ENCODE data around the gene BTD.

BTD gene, protein sequence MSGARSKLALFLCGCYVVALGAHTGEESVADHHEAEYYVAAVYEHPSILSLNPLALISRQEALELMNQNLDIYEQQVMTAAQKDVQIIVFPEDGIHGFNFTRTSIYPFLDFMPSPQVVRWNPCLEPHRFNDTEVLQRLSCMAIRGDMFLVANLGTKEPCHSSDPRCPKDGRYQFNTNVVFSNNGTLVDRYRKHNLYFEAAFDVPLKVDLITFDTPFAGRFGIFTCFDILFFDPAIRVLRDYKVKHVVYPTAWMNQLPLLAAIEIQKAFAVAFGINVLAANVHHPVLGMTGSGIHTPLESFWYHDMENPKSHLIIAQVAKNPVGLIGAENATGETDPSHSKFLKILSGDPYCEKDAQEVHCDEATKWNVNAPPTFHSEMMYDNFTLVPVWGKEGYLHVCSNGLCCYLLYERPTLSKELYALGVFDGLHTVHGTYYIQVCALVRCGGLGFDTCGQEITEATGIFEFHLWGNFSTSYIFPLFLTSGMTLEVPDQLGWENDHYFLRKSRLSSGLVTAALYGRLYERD

DNA sequence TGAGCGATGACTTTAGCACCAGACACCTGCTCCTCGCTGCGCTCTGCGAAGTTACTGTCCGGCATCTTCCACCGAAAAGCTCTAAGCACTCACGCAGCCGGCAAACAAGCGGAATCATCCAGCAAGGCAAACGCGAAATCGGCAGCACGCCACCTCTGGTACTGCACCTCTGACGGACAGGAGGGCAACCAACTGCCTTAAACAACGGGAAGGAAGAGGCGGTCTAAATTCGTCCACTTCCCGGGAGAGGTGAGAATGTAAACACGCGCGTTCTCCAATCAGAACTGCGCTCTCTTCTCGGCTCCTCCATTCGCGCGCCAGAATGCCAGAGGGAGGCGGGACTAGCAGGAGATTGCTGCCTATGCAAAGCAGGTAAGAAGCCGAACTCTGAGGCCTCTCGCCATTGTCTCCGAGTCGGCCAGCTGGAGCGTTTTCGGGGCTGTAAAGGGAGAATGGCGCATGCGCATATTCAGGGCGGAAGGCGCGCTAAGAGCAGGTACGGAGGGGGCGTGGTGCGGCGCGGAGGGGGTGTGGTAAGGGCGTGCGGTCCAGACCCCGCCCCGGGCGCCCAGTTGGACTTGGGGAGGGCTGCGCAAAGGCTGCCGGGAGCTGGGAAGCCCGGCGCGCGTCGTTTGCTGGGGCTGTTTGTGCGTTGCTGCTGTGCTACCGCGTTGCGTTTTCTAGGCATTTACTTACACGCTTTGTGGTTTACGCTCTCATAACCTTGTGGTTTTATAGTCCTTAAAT lies at the start of gene BTD, which contains the start of gene HACL1:
BTD (plus strand) TSS at position 347 of the 747 bp plus-strand sequence. CDS start 33,695 bp downstream, outside the sequence.
HACL1 (minus strand) TSS at position 171 of the 747 bp plus-strand sequence; CDS start at position 65, 106 bp downstream.
- no peak for TF ChIP-seq GATA3 (IDR thresholded peaks at IDR 0.05; ENCODE audit: low read depth, low read length)

DNA sequence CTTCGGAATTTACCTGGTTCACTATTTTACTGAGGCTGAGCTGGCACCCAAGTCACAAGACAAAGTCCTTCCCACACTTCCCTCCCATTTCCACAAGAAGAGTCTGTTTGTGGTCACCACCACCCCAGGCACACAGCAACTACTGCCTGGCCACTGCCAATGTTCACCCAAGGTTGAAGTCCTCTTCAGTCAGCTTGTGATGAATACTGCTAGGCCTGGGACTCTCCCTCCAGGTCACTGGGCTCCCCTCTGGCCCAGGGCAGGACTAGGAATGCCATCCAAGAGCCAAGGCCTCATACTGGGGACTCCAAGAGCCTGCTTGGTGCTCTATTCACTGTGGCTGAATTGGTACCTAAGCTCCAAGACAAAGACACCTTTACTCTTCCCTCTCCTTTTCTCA lies 49.6 kb upstream of the BTD start:
- TF ChIP-seq GATA2 (IDR thresholded peaks at IDR 0.05; ENCODE audit: low read depth, low read length), result no peak
- TF ChIP-seq GATA3 (IDR thresholded peaks at IDR 0.05; ENCODE audit: low read depth, low read length), result no peak

DNA sequence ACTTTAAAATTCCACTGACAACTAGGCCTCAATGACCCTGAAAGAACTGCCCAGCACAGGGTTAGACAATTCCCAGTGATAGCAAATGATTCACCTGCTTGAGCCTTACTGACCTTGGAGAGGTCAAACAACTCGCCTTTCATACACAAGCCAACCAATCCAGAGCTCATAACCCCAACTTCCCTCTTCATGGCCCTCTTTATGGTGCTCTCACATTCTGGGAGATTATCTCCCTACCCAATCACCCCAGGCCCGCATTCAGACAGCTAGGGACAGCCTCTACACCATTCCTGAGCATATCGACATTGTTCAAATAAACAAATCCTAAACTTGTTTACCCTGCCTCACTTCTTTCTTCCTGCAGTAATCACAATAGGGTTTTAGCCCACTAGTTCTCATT lies 47.8 kb upstream of the BTD start:
- TF ChIP-seq GATA2 (IDR thresholded peaks at IDR 0.05; ENCODE audit: low read depth, low read length) (no peak), GATA3 (IDR thresholded peaks at IDR 0.05; ENCODE audit: low read depth, low read length) (no peak)

DNA sequence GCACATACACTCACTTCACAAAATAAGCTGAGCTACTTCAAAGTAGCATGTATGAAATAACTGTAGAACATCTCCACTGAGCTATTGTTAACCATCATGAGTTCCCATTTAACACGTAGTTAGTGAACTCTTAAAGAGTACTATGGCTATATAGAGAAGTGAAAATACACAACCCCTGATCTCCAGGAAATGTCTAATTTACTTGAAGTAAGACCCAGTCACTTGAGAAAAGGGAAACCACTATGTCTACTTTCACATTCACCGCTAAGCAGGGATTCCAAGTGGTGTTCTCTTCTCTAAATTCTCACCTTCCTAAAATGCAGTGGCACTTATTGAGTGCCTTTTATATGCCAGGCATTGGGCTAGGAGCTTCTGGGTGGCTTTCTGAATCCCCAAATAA lies 45.0 kb upstream of the BTD start:
- no peak for TF ChIP-seq GATA2 (IDR thresholded peaks at IDR 0.05; ENCODE audit: low read depth, low read length)
- TF ChIP-seq GATA3 (IDR thresholded peaks at IDR 0.05; ENCODE audit: low read depth, low read length), result no peak

DNA sequence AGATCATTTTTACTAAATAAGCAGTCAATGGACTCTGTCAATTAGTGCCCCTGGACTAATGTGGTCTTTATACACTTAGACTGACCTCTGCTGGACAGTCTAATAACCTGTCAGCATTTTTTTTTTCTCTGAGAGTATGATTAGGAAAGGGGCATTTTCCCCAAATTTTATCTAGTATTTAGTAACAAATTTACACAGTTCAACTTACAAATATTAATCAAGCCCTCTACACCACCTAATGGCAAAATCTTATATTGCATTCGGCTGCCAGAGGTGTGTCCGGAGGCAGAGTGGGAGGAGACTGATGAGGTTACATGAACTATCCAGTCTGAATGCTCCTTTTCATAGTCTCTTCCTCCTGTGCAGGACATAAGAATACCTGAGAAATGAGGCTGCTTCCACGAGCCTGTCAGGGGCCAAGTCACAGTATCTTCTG lies 44.0 kb upstream of the BTD start:
- TF ChIP-seq GATA3 (IDR thresholded peaks at IDR 0.05; ENCODE audit: low read depth, low read length) (no peak), GATA2 (IDR thresholded peaks at IDR 0.05; ENCODE audit: low read depth, low read length) (no peak)

DNA sequence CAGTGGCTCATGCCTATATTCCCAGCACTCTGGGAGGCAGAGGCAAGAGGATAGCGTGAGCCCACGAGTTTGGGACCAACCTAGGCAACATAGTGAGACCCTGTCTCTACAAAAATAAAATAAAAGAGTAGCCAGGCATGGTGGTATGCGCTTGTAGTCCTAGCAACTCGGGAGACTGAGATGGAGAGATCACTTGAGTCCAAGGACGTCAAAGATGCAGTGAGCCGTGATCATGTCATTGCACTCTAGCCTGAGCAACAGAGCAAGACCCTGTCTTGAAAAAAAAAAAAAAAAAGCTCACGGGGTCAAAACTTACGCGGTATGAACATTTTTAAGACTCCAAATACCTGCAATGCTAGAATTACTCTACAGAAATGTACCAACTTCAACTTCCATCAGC lies 43.0 kb upstream of the BTD start:
- TF ChIP-seq GATA3 (IDR thresholded peaks at IDR 0.05; ENCODE audit: low read depth, low read length) (no peak), GATA2 (IDR thresholded peaks at IDR 0.05; ENCODE audit: low read depth, low read length) (no peak)

DNA sequence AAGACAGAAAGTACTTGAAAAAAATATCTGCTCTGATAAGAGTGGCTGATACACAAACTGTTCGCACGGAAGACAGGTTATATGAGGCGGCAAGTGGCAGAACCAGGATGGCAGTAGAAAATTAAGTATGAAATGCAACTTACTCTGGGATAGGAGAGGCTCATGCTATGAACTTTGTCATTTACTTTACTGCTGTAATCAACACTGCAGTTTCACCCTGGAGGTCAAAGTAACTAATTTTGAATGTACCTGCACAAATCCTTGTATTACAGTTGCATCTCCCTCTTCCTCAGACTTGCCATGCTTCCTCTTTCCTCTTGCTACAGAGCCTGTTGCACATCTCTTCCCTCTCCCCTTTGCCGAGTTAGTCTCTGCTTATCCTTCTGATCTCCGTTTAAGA lies 39.0 kb upstream of the BTD start:
- TF ChIP-seq GATA3 (IDR thresholded peaks at IDR 0.05; ENCODE audit: low read depth, low read length) (no peak), GATA2 (IDR thresholded peaks at IDR 0.05; ENCODE audit: low read depth, low read length) (no peak)

DNA sequence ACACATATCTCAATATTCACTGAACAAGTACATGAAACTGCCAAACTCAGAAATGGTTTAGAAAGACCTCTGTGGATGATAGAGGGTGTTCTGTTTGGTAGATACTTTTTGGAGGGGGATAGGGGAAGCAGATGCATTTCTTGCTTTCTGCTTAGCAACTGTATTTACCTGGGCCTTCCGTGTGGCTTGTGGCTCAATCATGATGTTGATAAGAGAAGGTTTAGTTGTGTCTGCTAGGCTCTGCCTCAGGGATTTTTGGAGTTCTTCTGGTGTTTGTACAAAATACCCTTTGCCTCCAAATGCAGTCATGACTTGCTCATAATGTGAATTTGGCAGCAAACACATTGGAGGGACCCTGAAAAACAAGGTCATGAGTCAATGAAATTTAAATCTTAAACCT lies 38.4 kb upstream of the BTD start:
- no peak for TF ChIP-seq GATA2 (IDR thresholded peaks at IDR 0.05; ENCODE audit: low read depth, low read length)
- TF ChIP-seq GATA3 (IDR thresholded peaks at IDR 0.05; ENCODE audit: low read depth, low read length), result no peak

DNA sequence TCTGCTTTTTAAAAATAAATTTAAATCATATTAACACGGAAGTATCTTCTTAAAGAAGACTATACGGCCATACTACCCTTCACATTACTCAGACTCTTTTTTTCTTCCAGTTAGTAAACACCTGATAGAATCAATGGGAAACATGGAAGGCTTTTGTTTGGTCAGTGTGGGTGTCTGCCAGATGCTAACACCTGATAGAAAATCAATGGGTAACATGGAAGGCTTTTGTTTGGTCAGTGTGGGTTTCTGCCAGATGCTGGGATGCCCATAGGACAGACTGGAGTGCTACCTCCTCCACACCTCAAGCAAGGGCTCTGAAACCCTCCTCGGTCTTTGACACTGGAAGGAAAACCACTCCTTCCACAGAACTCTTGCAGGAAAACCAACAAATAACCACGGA lies 29.4 kb upstream of the BTD start:
- TF ChIP-seq GATA2 (IDR thresholded peaks at IDR 0.05; ENCODE audit: low read depth, low read length) (no peak), GATA3 (IDR thresholded peaks at IDR 0.05; ENCODE audit: low read depth, low read length) (no peak)

DNA sequence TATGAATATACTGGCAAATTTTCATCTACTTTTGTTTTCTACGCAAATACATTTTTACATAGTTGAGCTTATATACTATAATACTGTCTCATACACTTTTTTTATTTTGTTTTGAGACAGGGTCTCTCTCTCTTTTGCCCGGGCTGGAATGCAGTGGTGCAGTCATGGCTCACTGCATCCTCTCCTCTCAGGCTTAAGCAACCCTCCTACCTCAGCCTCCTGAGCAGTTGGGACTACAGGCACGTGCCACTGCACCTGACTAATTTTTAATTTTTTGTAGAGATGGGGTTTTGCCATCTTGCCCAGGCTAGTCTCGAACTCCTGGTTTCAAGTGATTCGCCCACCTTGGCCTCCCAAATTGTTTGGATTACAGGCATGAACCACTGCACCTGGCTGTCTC lies 26.1 kb upstream of the BTD start:
- no peak for TF ChIP-seq GATA2 (IDR thresholded peaks at IDR 0.05; ENCODE audit: low read depth, low read length)
- TF ChIP-seq GATA3 (IDR thresholded peaks at IDR 0.05; ENCODE audit: low read depth, low read length), result no peak

DNA sequence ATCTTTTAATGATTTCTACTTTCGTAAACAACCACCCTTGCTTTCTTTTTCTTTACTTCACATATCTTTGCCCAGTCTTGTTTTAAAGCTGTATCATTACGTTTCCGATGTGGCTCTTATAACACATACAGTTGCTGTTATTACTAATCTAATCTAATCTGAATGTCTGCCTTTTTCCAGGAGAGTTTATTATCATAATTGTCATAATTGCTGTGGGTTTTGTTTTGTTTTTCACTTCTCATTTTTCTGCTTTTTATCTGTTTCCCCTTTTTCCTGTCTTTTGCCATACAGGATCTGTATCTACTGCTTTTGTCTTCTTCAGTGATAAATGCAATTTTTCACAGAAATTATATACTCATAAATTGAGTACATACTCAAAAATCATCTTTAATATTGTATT lies 25.1 kb upstream of the BTD start:
- TF ChIP-seq GATA3 (IDR thresholded peaks at IDR 0.05; ENCODE audit: low read depth, low read length) (no peak), GATA2 (IDR thresholded peaks at IDR 0.05; ENCODE audit: low read depth, low read length) (no peak)

DNA sequence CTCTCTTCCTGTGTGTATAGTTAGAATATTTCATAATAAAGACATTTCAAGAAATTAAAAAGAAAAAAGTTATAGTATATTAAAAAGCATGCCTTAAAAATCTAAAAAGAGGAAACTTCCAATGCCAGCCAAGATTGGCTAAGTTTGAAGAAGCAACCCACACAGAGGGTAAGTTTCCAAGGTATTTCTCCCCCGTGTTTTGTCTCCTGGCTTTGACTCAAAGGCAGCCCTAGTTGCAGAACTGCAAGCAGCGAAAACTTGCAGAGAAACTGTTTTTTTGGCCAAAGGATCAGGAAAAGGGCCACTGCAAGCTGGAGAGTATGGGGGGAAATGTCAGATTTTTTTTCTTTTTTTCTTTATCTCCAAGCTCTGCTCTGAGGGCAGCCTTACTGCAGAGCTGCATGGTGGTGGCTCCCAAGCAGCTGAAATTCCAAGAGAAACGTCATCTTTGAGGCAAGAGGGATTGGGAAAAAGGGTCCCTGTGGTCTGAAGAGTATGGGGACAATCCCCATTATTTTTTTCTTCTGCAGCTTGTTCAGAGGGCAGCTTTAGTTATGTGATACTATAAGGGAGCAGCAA lies 23.2 kb upstream of the BTD start:
- TF ChIP-seq GATA3 (IDR thresholded peaks at IDR 0.05; ENCODE audit: low read depth, low read length), result no peak
- no peak for TF ChIP-seq GATA2 (IDR thresholded peaks at IDR 0.05; ENCODE audit: low read depth, low read length)

DNA sequence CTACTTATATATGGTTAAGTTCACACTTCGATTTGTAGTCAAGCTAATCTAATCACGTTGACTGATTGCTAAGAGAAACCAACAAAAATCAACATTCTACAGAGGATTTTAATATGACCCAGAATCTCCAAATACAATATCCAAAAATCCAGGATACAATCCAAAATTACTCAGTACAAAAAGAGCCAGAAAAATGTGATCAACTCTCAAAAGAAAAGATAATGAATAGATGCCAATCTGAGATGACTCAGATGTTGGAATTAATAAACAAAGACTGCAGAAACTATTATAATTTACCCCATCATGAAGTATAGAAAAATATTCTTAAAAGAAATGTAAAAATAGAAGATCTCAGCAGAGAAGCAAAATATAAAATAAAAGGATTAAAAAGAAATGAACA lies 22.5 kb upstream of the BTD start:
- TF ChIP-seq GATA3 (IDR thresholded peaks at IDR 0.05; ENCODE audit: low read depth, low read length), result no peak
- no peak for TF ChIP-seq GATA2 (IDR thresholded peaks at IDR 0.05; ENCODE audit: low read depth, low read length)

Data from SH-SY5Y (cell line).